ENCODE measurements around the gene HRH1.

The HRH1 gene

GRCh38 chr3:11239796-11240195 lies 85.5 kb downstream of the HRH1 start:
- no peaks in the 10 kb centered on the region for H3K27me3 ChIP-seq (ENCODE audit: control insufficient read depth, insufficient read depth, low read length)
- no peak overlapping the region for H3K4me3 ChIP-seq (ENCODE audit: low read depth, low read length)
- no peak overlapping the region for H3K4me2 ChIP-seq (ENCODE audit: low read length)
- no peak for TF ChIP-seq CTCF (IDR thresholded peaks at IDR 0.05)
- no peaks in the 10 kb centered on the region for H3K79me2 ChIP-seq
- H3K4me1 ChIP-seq = no peaks in the 10 kb centered on the region
- H3K9ac ChIP-seq = no peak overlapping the region
- H3K36me3 ChIP-seq (ENCODE audit: control insufficient read depth, insufficient read depth, low read length) = no peaks in the 10 kb centered on the region
- H2AFZ ChIP-seq = no peak overlapping the region
- H3K27ac ChIP-seq = no peak overlapping the region
- no peaks in the 10 kb centered on the region for H3K9me3 ChIP-seq (ENCODE audit: control insufficient read depth, low read length)

GRCh38 chr3:11240496-11240895 lies 86.2 kb downstream of the HRH1 start:
- H3K9me3 ChIP-seq (ENCODE audit: control insufficient read depth, low read length) = no peaks in the 10 kb centered on the region
- no peak overlapping the region for H3K9ac ChIP-seq
- no peak overlapping the region for H3K27ac ChIP-seq
- no peak overlapping the region for H3K4me3 ChIP-seq (ENCODE audit: low read depth, low read length)
- H3K27me3 ChIP-seq (ENCODE audit: control insufficient read depth, insufficient read depth, low read length) = no peaks in the 10 kb centered on the region
- TF ChIP-seq CTCF (IDR thresholded peaks at IDR 0.05) = no peak
- H3K79me2 ChIP-seq = no peaks in the 10 kb centered on the region
- H2AFZ ChIP-seq = no peak overlapping the region
- no peaks in the 10 kb centered on the region for H3K36me3 ChIP-seq (ENCODE audit: control insufficient read depth, insufficient read depth, low read length)
- H3K4me1 ChIP-seq = no peaks in the 10 kb centered on the region
- H3K4me2 ChIP-seq (ENCODE audit: low read length) = no peak overlapping the region

- no peak overlapping the region for H3K4me2 ChIP-seq (ENCODE audit: low read length)
- H3K4me3 ChIP-seq (ENCODE audit: low read depth, low read length) = no peak overlapping the region
- no peaks in the 10 kb centered on the region for H3K4me1 ChIP-seq
- H3K36me3 ChIP-seq (ENCODE audit: control insufficient read depth, insufficient read depth, low read length) = no peaks in the 10 kb centered on the region
- no peaks in the 10 kb centered on the region for H3K27me3 ChIP-seq (ENCODE audit: control insufficient read depth, insufficient read depth, low read length)
- H3K9me3 ChIP-seq (ENCODE audit: control insufficient read depth, low read length) = no peaks in the 10 kb centered on the region
- no peak overlapping the region for H3K27ac ChIP-seq
- TF ChIP-seq CTCF (IDR thresholded peaks at IDR 0.05) = no peak
- no peaks in the 10 kb centered on the region for H3K79me2 ChIP-seq
- no peak overlapping the region for H2AFZ ChIP-seq
- H3K9ac ChIP-seq = no peak overlapping the region
Measured at GRCh38 chr3:11244121-11244677, 89.9 kb downstream of the HRH1 start.

GRCh38 chr3:11245276-11245675 lies 91.0 kb downstream of the HRH1 start:
- H3K4me3 ChIP-seq (ENCODE audit: low read depth, low read length) = no peak overlapping the region
- no peaks in the 10 kb centered on the region for H3K4me1 ChIP-seq
- no peaks in the 10 kb centered on the region for H3K27me3 ChIP-seq (ENCODE audit: control insufficient read depth, insufficient read depth, low read length)
- no peak for TF ChIP-seq CTCF (IDR thresholded peaks at IDR 0.05)
- no peak overlapping the region for H2AFZ ChIP-seq
- no peak overlapping the region for H3K27ac ChIP-seq
- H3K36me3 ChIP-seq (ENCODE audit: control insufficient read depth, insufficient read depth, low read length) = no peaks in the 10 kb centered on the region
- H3K9me3 ChIP-seq (ENCODE audit: control insufficient read depth, low read length) = no peaks in the 10 kb centered on the region
- H3K9ac ChIP-seq = no peak overlapping the region
- no peaks in the 10 kb centered on the region for H3K79me2 ChIP-seq
- no peak overlapping the region for H3K4me2 ChIP-seq (ENCODE audit: low read length)

All from parathyroid adenoma (tissue), 2 donors.